HG03521 (cell line): ENCODE results near the gene ZER1.
A peak's percentile ranks its signal among the peaks of the same experiment; 100 is the strongest.
"Not testable (repeated sequence)": the region's sequence is repeated elsewhere in the genome, so short reads cannot be mapped to it uniquely, and the experiment has no call there.

Experiments
- ATAC-seq: cut with Tn5 transposase; IDR thresholded peaks from one replicate; pipeline ENCODE4 v1.9.1; 2021; ENCODE audit warnings: mild to moderate bottlenecking, moderate library complexity; ENCODE audit not compliant: unreplicated experiment

Gene ZER1

DNA sequence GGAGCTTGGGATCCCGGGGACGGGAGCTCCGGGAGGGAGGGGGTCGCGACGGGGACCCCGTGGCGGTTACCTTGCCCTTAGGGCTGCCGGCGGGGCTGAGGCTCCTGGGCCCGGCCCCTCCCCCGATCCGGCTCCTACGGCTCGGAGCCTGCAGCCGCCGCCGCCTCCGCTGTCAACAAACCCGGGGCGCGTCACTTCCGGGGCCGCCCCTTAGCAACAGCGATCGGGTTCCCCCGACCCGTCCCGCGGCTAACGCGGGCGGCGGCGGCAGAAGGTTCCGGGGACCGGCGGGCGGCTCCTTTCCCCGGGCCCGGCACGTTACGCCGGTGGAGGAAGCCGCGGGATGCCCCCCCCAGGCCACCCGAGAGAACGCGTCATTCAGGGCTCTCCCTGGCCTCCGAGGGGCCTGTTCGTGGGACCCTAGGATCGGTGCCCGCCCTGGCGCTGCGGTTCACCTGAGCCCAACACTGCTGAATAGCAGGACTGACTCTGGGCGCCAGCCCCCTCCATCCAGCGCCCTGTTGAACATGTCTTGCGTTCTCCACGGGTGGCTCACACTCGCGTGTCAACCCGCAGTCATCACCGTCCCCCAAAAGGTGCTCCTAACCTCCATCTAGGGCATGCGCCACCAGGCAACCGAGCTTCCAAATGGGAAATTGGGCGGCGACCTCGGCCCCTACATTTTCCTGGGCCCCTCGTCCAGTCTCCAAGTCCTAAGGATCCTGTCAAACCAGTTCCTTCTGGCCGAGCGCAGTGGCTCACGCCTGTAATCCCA is at the start of gene ZER1:
TSS of gene ZER1 (minus strand) at position 183 of the 775 bp plus-strand sequence. CDS start 16,362 bp downstream, outside the sequence.
- peak; percentile 89 for ATAC-seq

GRCh38 chr9:128820665-128821583 is 49.2 kb upstream of the ZER1 start:
- no peak for ATAC-seq

GRCh38 chr9:128819716-128820664 is 48.3 kb upstream of the ZER1 start:
- ATAC-seq: no peak

- ATAC-seq: peak; percentile 19
Measured at GRCh38 chr9:128818839-128819715, 47.4 kb upstream of the ZER1 start.

DNA sequence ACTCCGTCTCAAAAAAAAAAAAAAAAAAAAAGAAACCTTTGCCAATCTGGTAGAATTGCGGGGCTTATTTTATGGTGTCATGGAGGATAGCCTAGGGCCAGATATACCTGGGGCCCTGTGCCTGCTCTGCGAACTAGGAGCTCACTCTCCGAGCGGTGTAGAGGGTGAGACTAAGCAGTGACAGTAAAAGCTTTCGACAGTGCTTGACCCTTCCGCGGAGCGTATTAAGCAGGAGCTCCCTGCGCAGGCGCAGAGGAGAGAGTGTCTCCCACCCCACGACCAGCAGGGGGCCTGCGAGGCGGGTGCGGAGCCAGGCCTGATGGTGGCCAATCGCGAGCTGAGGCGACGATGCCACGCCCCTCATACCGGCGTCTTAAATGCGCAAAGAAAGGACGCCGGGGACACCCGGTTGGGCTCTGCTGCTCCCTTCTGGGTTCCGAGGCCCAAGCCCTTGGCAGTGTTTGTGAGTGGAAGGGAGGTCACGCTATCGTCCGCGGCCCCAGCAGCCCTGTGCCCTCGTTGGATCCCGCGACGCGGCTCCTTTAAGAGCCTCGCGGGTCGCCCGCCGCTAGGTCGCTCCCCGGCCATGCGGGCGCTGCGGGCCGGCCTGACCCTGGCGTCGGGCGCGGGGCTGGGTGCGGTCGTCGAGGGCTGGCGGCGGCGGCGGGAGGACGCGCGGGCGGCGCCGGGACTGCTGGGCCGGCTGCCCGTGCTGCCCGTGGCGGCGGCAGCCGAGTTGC is 46.5 kb upstream of the ZER1 start, which contains the start of gene ENDOG:
TSS of gene ENDOG (plus strand) at position 402 of the 740 bp plus-strand sequence. CDS start at position 587, 185 bp downstream.
- ATAC-seq: peak; percentile 85

- no peak for ATAC-seq
Measured at GRCh38 chr9:128810873-128811272, 39.1 kb upstream of the ZER1 start.

- no peak for ATAC-seq
Measured at GRCh38 chr9:128809831-128810230, 38.1 kb upstream of the ZER1 start.

GRCh38 chr9:128809036-128809599 is 37.4 kb upstream of the ZER1 start:
- ATAC-seq: no peak

- no peak for ATAC-seq
Measured at GRCh38 chr9:128808543-128808942, 36.8 kb upstream of the ZER1 start.

GRCh38 chr9:128807827-128808226 is 36.1 kb upstream of the ZER1 start:
- ATAC-seq: no peak

DNA sequence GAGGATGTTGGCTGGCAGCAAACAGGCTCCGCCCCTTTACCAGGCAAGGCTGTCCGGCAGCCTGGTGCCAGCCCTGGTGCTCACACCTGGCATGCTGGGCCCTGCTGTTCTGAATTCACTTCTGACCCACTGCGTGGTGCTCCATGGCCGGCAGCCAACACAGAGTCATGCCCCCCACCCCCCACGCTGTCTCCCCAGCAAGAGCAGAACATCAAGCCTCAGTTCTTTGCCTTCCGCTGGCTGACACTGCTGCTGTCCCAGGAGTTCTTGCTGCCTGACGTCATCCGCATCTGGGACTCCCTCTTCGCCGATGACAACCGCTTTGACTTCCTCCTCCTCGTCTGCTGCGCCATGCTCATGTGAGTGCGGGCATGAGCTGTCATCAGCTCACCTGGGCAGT is 33.9 kb upstream of the ZER1 start:
- ATAC-seq: no peak

DNA sequence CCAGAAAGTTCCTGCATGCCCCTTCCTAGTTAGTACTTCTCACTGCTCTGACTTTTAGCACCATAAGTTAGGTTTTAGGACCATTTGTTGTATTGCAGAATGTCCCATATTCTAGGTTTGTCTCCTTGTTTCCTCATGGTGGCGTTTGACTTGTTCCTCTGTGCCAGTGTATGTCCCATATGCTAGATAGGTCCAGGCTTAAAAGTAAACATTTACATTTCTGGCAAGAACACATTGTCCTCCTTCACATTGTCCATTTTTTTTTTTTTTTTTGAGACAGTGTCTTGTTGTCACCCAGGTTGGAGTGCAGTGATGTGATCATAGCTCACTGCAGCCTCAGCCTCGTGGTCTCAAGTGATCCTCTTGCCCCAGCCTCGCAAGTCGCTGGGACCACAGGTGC is 30.8 kb upstream of the ZER1 start:
- ATAC-seq: no peak

DNA sequence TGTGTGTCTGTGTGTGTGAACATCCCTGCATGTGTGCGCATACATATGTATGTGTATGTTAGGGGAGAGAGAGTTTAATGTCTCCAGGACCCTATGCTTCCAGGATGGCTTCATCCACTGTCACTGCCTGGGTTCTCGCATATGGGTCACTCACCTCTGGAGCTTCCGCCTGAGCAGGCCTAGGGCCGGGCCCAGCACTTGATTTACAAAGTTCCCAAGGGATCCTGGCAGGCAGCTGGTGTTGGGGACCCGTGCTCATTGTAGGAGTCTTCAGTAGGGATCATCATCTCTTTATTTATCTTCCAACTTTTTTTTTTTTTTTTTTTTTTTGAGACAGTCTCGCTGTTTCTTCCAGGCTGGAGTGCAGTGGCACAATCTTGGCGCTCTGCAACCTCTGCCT is 28.3 kb upstream of the ZER1 start:
- no peak for ATAC-seq

GRCh38 chr9:128798896-128799295 is 27.2 kb upstream of the ZER1 start:
- ATAC-seq: no peak

DNA sequence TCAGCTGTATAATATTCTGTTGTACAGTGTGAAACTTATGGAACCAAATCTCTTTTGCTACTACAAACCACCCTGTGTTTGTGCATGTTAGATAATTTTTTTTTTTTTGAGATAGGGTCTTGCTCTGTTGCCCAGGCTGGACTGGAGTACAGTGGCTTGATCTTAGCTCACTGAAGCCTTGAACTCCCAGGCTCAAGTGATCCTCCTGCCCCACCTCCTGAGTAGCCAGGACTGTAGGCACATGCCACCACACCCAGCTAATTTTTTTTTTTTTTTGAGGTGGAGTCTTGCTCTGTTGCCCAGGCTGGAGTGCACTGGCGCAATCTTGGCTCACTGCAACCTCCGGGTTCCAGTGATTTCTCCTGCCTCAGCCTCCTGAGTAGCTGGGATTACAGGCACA is 23.2 kb upstream of the ZER1 start:
- not testable (repeated sequence) for ATAC-seq

GRCh38 chr9:128792978-128793686 is 21.4 kb upstream of the ZER1 start:
- ATAC-seq: no peak

- ATAC-seq: no peak
Measured at GRCh38 chr9:128792134-128792533, 20.4 kb upstream of the ZER1 start.

DNA sequence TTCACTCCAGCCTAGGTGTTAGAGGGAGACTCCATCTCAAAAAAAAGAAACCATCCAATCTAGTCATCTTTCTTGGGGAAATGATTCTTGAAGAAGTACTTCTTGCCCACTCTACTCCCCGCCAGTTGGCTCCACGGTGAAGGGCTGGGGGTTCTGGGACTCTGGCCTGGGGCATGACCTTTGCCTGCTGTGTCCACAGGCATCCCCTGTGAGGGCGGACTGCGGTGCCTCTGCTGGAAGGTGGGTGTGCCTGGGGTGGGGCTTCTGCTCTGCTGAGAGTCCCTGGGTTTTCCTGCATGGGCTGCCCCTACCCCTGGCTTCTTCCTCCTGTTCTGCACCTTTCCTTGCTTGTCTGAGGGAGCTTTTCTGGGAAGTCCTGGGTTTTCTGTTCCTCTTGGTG is 18.8 kb upstream of the ZER1 start:
- no peak for ATAC-seq
